ENCODE data around the gene ANKRD1.
"Not testable (repeated sequence)": the region's sequence is repeated elsewhere in the genome, so short reads cannot be mapped to it uniquely, and the experiment has no call there.

Gene ANKRD1

GRCh38 chr10:90964781-90965465 lies 44.0 kb upstream of the ANKRD1 start:
- no peak overlapping the region for H3K9ac ChIP-seq (ENCODE audit: insufficient read length)
- no peak for DNase-seq (ENCODE audit: low read depth, low spot score)
- H3K27ac ChIP-seq, result no peak overlapping the region
- no peaks in the 10 kb centered on the region for H3K36me3 ChIP-seq (ENCODE audit: insufficient read depth, low read length)
- H3K9me3 ChIP-seq (ENCODE audit: low read depth, low read length), result no peaks in the 10 kb centered on the region
- TF ChIP-seq EZH2 (IDR thresholded peaks at IDR 0.05), result no peak
- TF ChIP-seq FOXP2 (optimal IDR thresholded peaks at IDR 0.05; ENCODE audit: control extremely low read depth, extremely low read length, insufficient read depth), result no peak
- no peak for TF ChIP-seq POLR2AphosphoS5 (IDR thresholded peaks at IDR 0.05; ENCODE audit: borderline replicate concordance, low read depth, low read length)
- no peak overlapping the region for H3K4me3 ChIP-seq

GRCh38 chr10:90963331-90963730 lies 42.4 kb upstream of the ANKRD1 start:
- Histone ChIP-seq H3K4me3 (no peak overlapping the region), H3K9ac (ENCODE audit: insufficient read length) (no peak overlapping the region), H3K36me3 (ENCODE audit: insufficient read depth, low read length) (no peaks in the 10 kb centered on the region), H3K9me3 (ENCODE audit: low read depth, low read length) (no peaks in the 10 kb centered on the region), H3K27ac (no peak overlapping the region)
- no peak for DNase-seq (ENCODE audit: low read depth, low spot score)
- no peak for TF ChIP-seq FOXP2 (optimal IDR thresholded peaks at IDR 0.05; ENCODE audit: control extremely low read depth, extremely low read length, insufficient read depth)
- TF ChIP-seq POLR2AphosphoS5 (IDR thresholded peaks at IDR 0.05; ENCODE audit: borderline replicate concordance, low read depth, low read length), result no peak
- no peak for TF ChIP-seq EZH2 (IDR thresholded peaks at IDR 0.05)

DNA sequence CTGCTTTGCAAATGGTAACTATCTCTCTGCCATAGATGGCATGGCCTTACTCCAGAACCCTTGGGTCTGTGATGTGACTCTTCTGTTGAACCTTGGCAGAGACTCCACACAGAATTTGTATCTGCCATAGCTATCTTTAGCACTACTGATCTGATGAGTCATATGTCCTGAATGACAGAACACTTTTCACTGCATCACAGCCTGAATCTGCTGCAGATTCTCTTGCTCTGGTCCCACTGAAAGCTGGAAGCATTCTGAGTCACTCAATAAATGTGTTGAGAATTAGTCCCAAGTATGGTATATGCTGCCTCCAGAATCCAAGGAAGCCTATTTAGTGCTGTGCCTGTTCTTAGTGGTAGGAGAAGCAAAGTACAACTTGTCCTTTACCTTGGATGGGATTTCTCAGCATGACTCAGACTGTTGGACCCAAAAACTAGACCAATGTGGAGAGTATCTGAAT lies 39.5 kb upstream of the ANKRD1 start:
- no peak overlapping the region for H3K9ac ChIP-seq (ENCODE audit: insufficient read length)
- H3K27ac ChIP-seq, result no peak overlapping the region
- H3K36me3 ChIP-seq (ENCODE audit: insufficient read depth, low read length), result no peaks in the 10 kb centered on the region
- DNase-seq (ENCODE audit: low read depth, low spot score), result no peak
- no peak overlapping the region for H3K4me3 ChIP-seq
- no peaks in the 10 kb centered on the region for H3K9me3 ChIP-seq (ENCODE audit: low read depth, low read length)
- TF ChIP-seq POLR2AphosphoS5 (IDR thresholded peaks at IDR 0.05; ENCODE audit: borderline replicate concordance, low read depth, low read length) (no peak), EZH2 (IDR thresholded peaks at IDR 0.05) (no peak), FOXP2 (optimal IDR thresholded peaks at IDR 0.05; ENCODE audit: control extremely low read depth, extremely low read length, insufficient read depth) (no peak)

DNA sequence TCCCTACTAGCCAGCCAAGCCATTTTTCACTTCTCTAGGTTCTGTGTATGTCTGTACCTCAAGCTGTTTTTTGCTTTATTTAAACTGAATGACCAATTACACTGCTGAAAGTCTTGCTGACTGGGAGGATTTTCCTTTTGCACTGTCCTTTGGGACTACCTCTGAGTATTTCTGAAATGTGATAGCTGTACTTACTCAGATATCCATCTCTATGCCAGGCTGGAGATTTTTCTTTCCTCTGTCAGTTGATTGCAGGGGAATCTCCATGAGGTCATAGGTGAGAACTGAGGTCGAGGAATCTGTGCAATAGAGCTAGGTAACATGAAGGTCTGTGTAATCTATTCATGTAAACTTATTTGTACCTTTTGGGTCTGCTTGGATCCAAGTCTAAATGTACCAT lies 38.9 kb upstream of the ANKRD1 start:
- H3K27ac ChIP-seq, result no peak overlapping the region
- no peaks in the 10 kb centered on the region for H3K36me3 ChIP-seq (ENCODE audit: insufficient read depth, low read length)
- DNase-seq (ENCODE audit: low read depth, low spot score), result no peak
- TF ChIP-seq FOXP2 (optimal IDR thresholded peaks at IDR 0.05; ENCODE audit: control extremely low read depth, extremely low read length, insufficient read depth) (no peak), POLR2AphosphoS5 (IDR thresholded peaks at IDR 0.05; ENCODE audit: borderline replicate concordance, low read depth, low read length) (no peak), EZH2 (IDR thresholded peaks at IDR 0.05) (no peak)
- no peaks in the 10 kb centered on the region for H3K9me3 ChIP-seq (ENCODE audit: low read depth, low read length)
- H3K4me3 ChIP-seq, result no peak overlapping the region
- no peak overlapping the region for H3K9ac ChIP-seq (ENCODE audit: insufficient read length)

- DNase-seq (ENCODE audit: low read depth, low spot score), result no peak
Observed at GRCh38 chr10:90958781-90959180, 37.9 kb upstream of the ANKRD1 start.

GRCh38 chr10:90947030-90947960 lies 26.4 kb upstream of the ANKRD1 start:
- no peak overlapping the region for H3K4me3 ChIP-seq
- DNase-seq (ENCODE audit: low read depth, low spot score), result no peak
- no peaks in the 10 kb centered on the region for H3K36me3 ChIP-seq (ENCODE audit: insufficient read depth, low read length)
- 0 out of 2 replicates have a peak overlapping the region, but pooled peaks have one; percentile 42 for H3K27ac ChIP-seq
- no peak overlapping the region for H3K9ac ChIP-seq (ENCODE audit: insufficient read length)
- H3K9me3 ChIP-seq (ENCODE audit: low read depth, low read length), result no peaks in the 10 kb centered on the region
- TF ChIP-seq POLR2AphosphoS5 (IDR thresholded peaks at IDR 0.05; ENCODE audit: borderline replicate concordance, low read depth, low read length), result no peak
- no peak for TF ChIP-seq EZH2 (IDR thresholded peaks at IDR 0.05)
- no peak for TF ChIP-seq FOXP2 (optimal IDR thresholded peaks at IDR 0.05; ENCODE audit: control extremely low read depth, extremely low read length, insufficient read depth)

More at GRCh38 chr10:90958781-90959180, 37.9 kb upstream of the ANKRD1 start:
- Histone ChIP-seq H3K9me3 (ENCODE audit: low read depth, low read length) (no peaks in the 10 kb centered on the region), H3K27ac (no peak overlapping the region), H3K36me3 (ENCODE audit: insufficient read depth, low read length) (no peaks in the 10 kb centered on the region), H3K9ac (ENCODE audit: insufficient read length) (no peak overlapping the region), H3K4me3 (no peak overlapping the region)
- TF ChIP-seq EZH2 (IDR thresholded peaks at IDR 0.05) (no peak), POLR2AphosphoS5 (IDR thresholded peaks at IDR 0.05; ENCODE audit: borderline replicate concordance, low read depth, low read length) (no peak), FOXP2 (optimal IDR thresholded peaks at IDR 0.05; ENCODE audit: control extremely low read depth, extremely low read length, insufficient read depth) (no peak)

DNA sequence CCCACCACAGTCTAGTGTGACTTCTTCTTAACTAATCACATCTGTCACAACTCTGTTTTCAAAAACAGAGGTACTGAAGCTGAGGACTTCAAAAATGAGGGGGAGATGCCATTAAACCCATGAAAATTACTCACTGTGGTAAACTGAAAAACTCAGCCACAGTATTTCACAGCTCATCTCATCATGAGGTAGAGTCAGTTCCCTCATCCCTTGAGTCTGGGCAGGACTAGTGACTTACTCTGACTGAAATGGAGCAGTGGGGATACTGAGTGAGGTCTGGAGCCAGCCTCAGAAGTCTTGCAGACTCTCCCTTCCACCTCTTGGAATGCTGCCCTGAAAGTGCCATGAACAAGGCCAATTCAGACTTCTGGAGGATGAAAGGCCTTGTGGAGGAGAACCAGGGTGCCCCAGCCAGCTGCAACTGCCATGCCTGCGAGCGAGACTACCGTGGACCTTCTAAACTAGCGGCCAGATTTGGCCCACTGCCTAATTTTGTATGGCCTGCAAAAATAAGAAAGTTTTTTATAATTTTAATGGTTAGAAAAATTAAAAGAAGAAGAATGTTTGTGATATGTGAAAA lies 24.7 kb upstream of the ANKRD1 start:
- Histone ChIP-seq H3K9ac (ENCODE audit: insufficient read length) (no peak overlapping the region), H3K9me3 (ENCODE audit: low read depth, low read length) (no peaks in the 10 kb centered on the region), H3K27ac (no peak overlapping the region), H3K36me3 (ENCODE audit: insufficient read depth, low read length) (no peaks in the 10 kb centered on the region), H3K4me3 (no peak overlapping the region)
- TF ChIP-seq EZH2 (IDR thresholded peaks at IDR 0.05) (no peak), FOXP2 (optimal IDR thresholded peaks at IDR 0.05; ENCODE audit: control extremely low read depth, extremely low read length, insufficient read depth) (no peak), POLR2AphosphoS5 (IDR thresholded peaks at IDR 0.05; ENCODE audit: borderline replicate concordance, low read depth, low read length) (no peak)
- DNase-seq (ENCODE audit: low read depth, low spot score), result no peak

- H3K4me3 ChIP-seq, result no peak overlapping the region
- no peak overlapping the region for H3K9ac ChIP-seq (ENCODE audit: insufficient read length)
- H3K9me3 ChIP-seq (ENCODE audit: low read depth, low read length), result no peaks in the 10 kb centered on the region
- H3K27ac ChIP-seq, result no peak overlapping the region
- DNase-seq (ENCODE audit: low read depth, low spot score), result no peak
- no peak for TF ChIP-seq EZH2 (IDR thresholded peaks at IDR 0.05)
- no peak for TF ChIP-seq FOXP2 (optimal IDR thresholded peaks at IDR 0.05; ENCODE audit: control extremely low read depth, extremely low read length, insufficient read depth)
- TF ChIP-seq POLR2AphosphoS5 (IDR thresholded peaks at IDR 0.05; ENCODE audit: borderline replicate concordance, low read depth, low read length), result no peak
- no peaks in the 10 kb centered on the region for H3K36me3 ChIP-seq (ENCODE audit: insufficient read depth, low read length)
Observed at GRCh38 chr10:90944749-90945148, 23.9 kb upstream of the ANKRD1 start.

DNA sequence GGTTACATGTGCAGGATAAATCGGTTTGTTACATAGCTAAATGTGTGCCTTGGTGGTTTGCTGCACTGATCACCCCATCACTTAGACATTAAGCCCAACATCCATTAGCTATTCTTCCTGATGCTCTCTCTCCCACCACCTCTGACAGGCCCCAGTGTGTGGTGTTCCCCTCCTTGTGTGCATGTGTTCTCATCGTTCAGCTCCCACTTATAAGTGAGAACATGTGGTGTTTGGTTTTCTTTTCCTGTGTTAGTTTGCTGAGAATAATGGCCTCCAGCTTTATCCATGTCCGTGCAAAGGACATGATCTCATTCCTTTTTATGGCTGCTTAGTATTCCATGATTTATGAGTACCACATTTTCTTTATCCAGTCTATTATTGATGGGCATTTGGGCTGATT lies 22.1 kb upstream of the ANKRD1 start:
- not testable (repeated sequence) for H3K9me3 ChIP-seq (ENCODE audit: low read depth, low read length); H3K4me3 ChIP-seq; H3K9ac ChIP-seq (ENCODE audit: insufficient read length); H3K27ac ChIP-seq; H3K36me3 ChIP-seq (ENCODE audit: insufficient read depth, low read length); DNase-seq (ENCODE audit: low read depth, low spot score)

Data from SK-N-MC (cell line).